ENCODE results near the gene CUBN.
"Not testable (repeated sequence)": the region's sequence is repeated elsewhere in the genome, so short reads cannot be mapped to it uniquely, and the experiment has no call there.

Gene CUBN

GRCh38 chr10:16827474-16827873 is 302.1 kb downstream of the CUBN start:
- H3K27me3 ChIP-seq (replicated peaks in 2 of 5; ENCODE audit: control insufficient read depth in 4 of 5, insufficient read depth in 5 of 5, low read length in 4 of 5); H3K36me3 ChIP-seq (ENCODE audit: control insufficient read depth in 4 of 4, insufficient read depth in 4 of 4, low read length in 3 of 4); H3K9me3 ChIP-seq (ENCODE audit: control extremely low read depth in 1 of 5, control insufficient read depth in 4 of 5, insufficient read depth in 2 of 5, low read depth in 1 of 5, low read length in 4 of 5); H3K4me3 ChIP-seq (ENCODE audit: control insufficient read depth in 1 of 7, extremely low read depth in 1 of 7, insufficient read depth in 4 of 7, low read depth in 2 of 7, low read length in 6 of 7); H3K27ac ChIP-seq (ENCODE audit: insufficient read depth in 1 of 2, low read depth in 1 of 2, low read length in 2 of 2, poor library complexity in 1 of 2, severe bottlenecking in 2 of 2); DNase-seq; POLR2A ChIA-PET: not testable (repeated sequence)
- CTCF ChIA-PET, result interaction anchor here (1.0 to 2.4 kb wide), 10 partner anchors 10 to 994 kb away, joined by 3 to 10 read pairs (median 4); partner anchors contain the start of gene RSU1
- H3K4me1 ChIP-seq (ENCODE audit: control extremely low read depth in 1 of 4, control insufficient read depth in 4 of 4, insufficient read depth in 4 of 4, low read length in 3 of 4), result peaks cover 0 to 20% (median 5%) of the 10 kb centered on the region in 4 experiments
- WGBS (ENCODE audit: insufficient coverage), result 98% methylated on average over 8 of the region's 8 CpGs

GRCh38 chr10:16822726-16823360 is 306.8 kb downstream of the CUBN start:
- Histone ChIP-seq H3K36me3 (ENCODE audit: control insufficient read depth in 4 of 4, insufficient read depth in 4 of 4, low read length in 3 of 4) (no peaks in the 10 kb centered on the region), H3K27me3 (replicated peaks in 2 of 5; ENCODE audit: control insufficient read depth in 4 of 5, insufficient read depth in 5 of 5, low read length in 4 of 5) (no peaks in the 10 kb centered on the region), H3K27ac (ENCODE audit: insufficient read depth in 1 of 2, low read depth in 1 of 2, low read length in 2 of 2, poor library complexity in 1 of 2, severe bottlenecking in 2 of 2) (no peak overlapping the region), H3K9me3 (ENCODE audit: control extremely low read depth in 1 of 5, control insufficient read depth in 4 of 5, insufficient read depth in 2 of 5, low read depth in 1 of 5, low read length in 4 of 5) (peaks cover 0 to 14% (median 11%) of the 10 kb centered on the region in 5 experiments), H3K4me3 (ENCODE audit: control insufficient read depth in 1 of 7, extremely low read depth in 1 of 7, insufficient read depth in 4 of 7, low read depth in 2 of 7, low read length in 6 of 7) (no peak overlapping the region), H3K4me1 (ENCODE audit: control extremely low read depth in 1 of 4, control insufficient read depth in 4 of 4, insufficient read depth in 4 of 4, low read length in 3 of 4) (peaks cover 3 to 13% (median 7%) of the 10 kb centered on the region in 4 experiments)
- no peak for DNase-seq
- ChIA-PET POLR2A (no interaction called here), CTCF (interaction anchor here (1.2 kb wide), 1 partner anchor 431 kb away, joined by 3 read pairs; no protein-coding TSS in a partner anchor)
- 96% methylated on average over 4 of the region's 4 CpGs for WGBS (ENCODE audit: insufficient coverage)

- H3K4me3 ChIP-seq (ENCODE audit: control insufficient read depth in 1 of 7, extremely low read depth in 1 of 7, insufficient read depth in 4 of 7, low read depth in 2 of 7, low read length in 6 of 7), result no peak overlapping the region
- POLR2A ChIA-PET, result no interaction called here
- no peak for DNase-seq
- peaks cover 5 to 15% (median 9%) of the 10 kb centered on the region in 4 experiments for H3K4me1 ChIP-seq (ENCODE audit: control extremely low read depth in 1 of 4, control insufficient read depth in 4 of 4, insufficient read depth in 4 of 4, low read length in 3 of 4)
- CTCF ChIA-PET, result interaction anchor here (1.0 kb wide), 1 partner anchor 447 kb away, joined by 3 read pairs; no protein-coding TSS in a partner anchor
- H3K27me3 ChIP-seq (replicated peaks in 2 of 5; ENCODE audit: control insufficient read depth in 4 of 5, insufficient read depth in 5 of 5, low read length in 4 of 5), result no peaks in the 10 kb centered on the region
- no peaks in the 10 kb centered on the region for H3K36me3 ChIP-seq (ENCODE audit: control insufficient read depth in 4 of 4, insufficient read depth in 4 of 4, low read length in 3 of 4)
- H3K9me3 ChIP-seq (ENCODE audit: control extremely low read depth in 1 of 5, control insufficient read depth in 4 of 5, insufficient read depth in 2 of 5, low read depth in 1 of 5, low read length in 4 of 5), result peaks cover 0 to 14% (median 11%) of the 10 kb centered on the region in 5 experiments
- no peak overlapping the region for H3K27ac ChIP-seq (ENCODE audit: insufficient read depth in 1 of 2, low read depth in 1 of 2, low read length in 2 of 2, poor library complexity in 1 of 2, severe bottlenecking in 2 of 2)
- 100% methylated on average over 1 of the region's 2 CpGs for WGBS (ENCODE audit: insufficient coverage)
Measured at GRCh38 chr10:16822027-16822426, 307.6 kb downstream of the CUBN start.

GRCh38 chr10:16820421-16820820 is 309.2 kb downstream of the CUBN start:
- 90% methylated on average over 3 of the region's 5 CpGs for WGBS (ENCODE audit: insufficient coverage)
- Histone ChIP-seq H3K27me3 (replicated peaks in 2 of 5; ENCODE audit: control insufficient read depth in 4 of 5, insufficient read depth in 5 of 5, low read length in 4 of 5) (no peaks in the 10 kb centered on the region), H3K4me1 (ENCODE audit: control extremely low read depth in 1 of 4, control insufficient read depth in 4 of 4, insufficient read depth in 4 of 4, low read length in 3 of 4) (peaks cover 14 to 31% (median 20%) of the 10 kb centered on the region in 4 experiments), H3K4me3 (ENCODE audit: control insufficient read depth in 1 of 7, extremely low read depth in 1 of 7, insufficient read depth in 4 of 7, low read depth in 2 of 7, low read length in 6 of 7) (no peak overlapping the region), H3K9me3 (ENCODE audit: control extremely low read depth in 1 of 5, control insufficient read depth in 4 of 5, insufficient read depth in 2 of 5, low read depth in 1 of 5, low read length in 4 of 5) (peaks cover 0 to 14% (median 11%) of the 10 kb centered on the region in 5 experiments), H3K36me3 (ENCODE audit: control insufficient read depth in 4 of 4, insufficient read depth in 4 of 4, low read length in 3 of 4) (no peaks in the 10 kb centered on the region), H3K27ac (ENCODE audit: insufficient read depth in 1 of 2, low read depth in 1 of 2, low read length in 2 of 2, poor library complexity in 1 of 2, severe bottlenecking in 2 of 2) (no peak overlapping the region)
- no peak for DNase-seq
- CTCF ChIA-PET, result interaction anchor here (0.6 kb wide), 1 partner anchor 665 kb away, joined by 4 read pairs; no protein-coding TSS in a partner anchor
- POLR2A ChIA-PET, result no interaction called here

GRCh38 chr10:16820018-16820417 is 309.6 kb downstream of the CUBN start:
- ChIA-PET CTCF (interaction anchor here (0.6 kb wide), 1 partner anchor 666 kb away, joined by 4 read pairs; no protein-coding TSS in a partner anchor), POLR2A (no interaction called here)
- H3K4me1 ChIP-seq (ENCODE audit: control extremely low read depth in 1 of 4, control insufficient read depth in 4 of 4, insufficient read depth in 4 of 4, low read length in 3 of 4), result peaks cover 14 to 35% (median 21%) of the 10 kb centered on the region in 4 experiments
- no peaks in the 10 kb centered on the region for H3K36me3 ChIP-seq (ENCODE audit: control insufficient read depth in 4 of 4, insufficient read depth in 4 of 4, low read length in 3 of 4)
- no peak overlapping the region for H3K4me3 ChIP-seq (ENCODE audit: control insufficient read depth in 1 of 7, extremely low read depth in 1 of 7, insufficient read depth in 4 of 7, low read depth in 2 of 7, low read length in 6 of 7)
- H3K9me3 ChIP-seq (ENCODE audit: control extremely low read depth in 1 of 5, control insufficient read depth in 4 of 5, insufficient read depth in 2 of 5, low read depth in 1 of 5, low read length in 4 of 5), result peaks cover 0 to 14% (median 11%) of the 10 kb centered on the region in 5 experiments
- no peaks in the 10 kb centered on the region for H3K27me3 ChIP-seq (replicated peaks in 2 of 5; ENCODE audit: control insufficient read depth in 4 of 5, insufficient read depth in 5 of 5, low read length in 4 of 5)
- 100% methylated on average over 1 of the region's 1 CpG for WGBS (ENCODE audit: insufficient coverage)
- no peak for DNase-seq
- no peak overlapping the region for H3K27ac ChIP-seq (ENCODE audit: insufficient read depth in 1 of 2, low read depth in 1 of 2, low read length in 2 of 2, poor library complexity in 1 of 2, severe bottlenecking in 2 of 2)

GRCh38 chr10:16819436-16819835 is 310.2 kb downstream of the CUBN start:
- no peak overlapping the region for H3K27ac ChIP-seq (ENCODE audit: insufficient read depth in 1 of 2, low read depth in 1 of 2, low read length in 2 of 2, poor library complexity in 1 of 2, severe bottlenecking in 2 of 2)

GRCh38 chr10:16819026-16819425 is 310.6 kb downstream of the CUBN start:
- ChIA-PET POLR2A (no interaction called here), CTCF (no interaction called here)
- Histone ChIP-seq H3K4me1 (ENCODE audit: control extremely low read depth in 1 of 4, control insufficient read depth in 4 of 4, insufficient read depth in 4 of 4, low read length in 3 of 4) (peaks cover 14 to 38% (median 26%) of the 10 kb centered on the region in 4 experiments), H3K4me3 (ENCODE audit: control insufficient read depth in 1 of 7, extremely low read depth in 1 of 7, insufficient read depth in 4 of 7, low read depth in 2 of 7, low read length in 6 of 7) (no peak overlapping the region), H3K9me3 (ENCODE audit: control extremely low read depth in 1 of 5, control insufficient read depth in 4 of 5, insufficient read depth in 2 of 5, low read depth in 1 of 5, low read length in 4 of 5) (peaks cover 0 to 14% (median 11%) of the 10 kb centered on the region in 5 experiments), H3K36me3 (ENCODE audit: control insufficient read depth in 4 of 4, insufficient read depth in 4 of 4, low read length in 3 of 4) (no peaks in the 10 kb centered on the region), H3K27ac (ENCODE audit: insufficient read depth in 1 of 2, low read depth in 1 of 2, low read length in 2 of 2, poor library complexity in 1 of 2, severe bottlenecking in 2 of 2) (no peak overlapping the region), H3K27me3 (replicated peaks in 2 of 5; ENCODE audit: control insufficient read depth in 4 of 5, insufficient read depth in 5 of 5, low read length in 4 of 5) (no peaks in the 10 kb centered on the region)
- no peak for DNase-seq
- WGBS (ENCODE audit: insufficient coverage), result 100% methylated on average over 5 of the region's 6 CpGs

More at GRCh38 chr10:16819436-16819835, 310.2 kb downstream of the CUBN start:
- no peak overlapping the region for H3K4me3 ChIP-seq (ENCODE audit: control insufficient read depth in 1 of 7, extremely low read depth in 1 of 7, insufficient read depth in 4 of 7, low read depth in 2 of 7, low read length in 6 of 7)
- H3K9me3 ChIP-seq (ENCODE audit: control extremely low read depth in 1 of 5, control insufficient read depth in 4 of 5, insufficient read depth in 2 of 5, low read depth in 1 of 5, low read length in 4 of 5), result peaks cover 0 to 14% (median 11%) of the 10 kb centered on the region in 5 experiments
- no peaks in the 10 kb centered on the region for H3K36me3 ChIP-seq (ENCODE audit: control insufficient read depth in 4 of 4, insufficient read depth in 4 of 4, low read length in 3 of 4)
- CTCF ChIA-PET, result no interaction called here
- no peak for DNase-seq
- H3K4me1 ChIP-seq (ENCODE audit: control extremely low read depth in 1 of 4, control insufficient read depth in 4 of 4, insufficient read depth in 4 of 4, low read length in 3 of 4), result peaks cover 14 to 38% (median 26%) of the 10 kb centered on the region in 4 experiments
- POLR2A ChIA-PET, result no interaction called here
- whole genome bisulfite sequencing (ENCODE audit: insufficient coverage), result no CpG with 5 or more reads among the region's 3 CpGs
- no peaks in the 10 kb centered on the region for H3K27me3 ChIP-seq (replicated peaks in 2 of 5; ENCODE audit: control insufficient read depth in 4 of 5, insufficient read depth in 5 of 5, low read length in 4 of 5)

Measured in common myeloid progenitor, CD34-positive (primary cell).